ENCODE measurements around the gene JCAD. TPM values are rescaled to one million over a fixed set of nuclear protein-coding genes. Genes with fewer than 3 reads are reported as not detected.
"Not testable (repeated sequence)": the region's sequence is repeated elsewhere in the genome, so short reads cannot be mapped to it uniquely, and the experiment has no call there.

Gene JCAD
- polyA plus RNA-seq, 1 donor from 2014 or later: 2.3 TPM

GRCh38 chr10:30103595-30104320 is 44.4 kb upstream of the JCAD start:
- H3K9me3 ChIP-seq (ENCODE audit: low read length): no peaks in the 10 kb centered on the region
- H3K4me3 ChIP-seq (ENCODE audit: low read length): no peak overlapping the region

GRCh38 chr10:30099706-30100105 is 40.3 kb upstream of the JCAD start:
- not testable (repeated sequence) for H3K27ac ChIP-seq (ENCODE audit: low read length); H3F3A ChIP-seq (ENCODE audit: insufficient read depth, low read length, poor library complexity, severe bottlenecking); H3K9me3 ChIP-seq (ENCODE audit: low read length); H2AFZ ChIP-seq (ENCODE audit: low read depth, low read length); H3K4me2 ChIP-seq (ENCODE audit: low read length); H4K20me1 ChIP-seq (ENCODE audit: insufficient read depth); H3K27me3 ChIP-seq (ENCODE audit: insufficient read depth, low read depth, low read length); H3K9me2 ChIP-seq (ENCODE audit: insufficient read depth, low read length); H3K79me2 ChIP-seq (replicated peaks; ENCODE audit: insufficient read depth, low read length); H3K4me3 ChIP-seq (ENCODE audit: low read length); H3K36me3 ChIP-seq (ENCODE audit: insufficient read depth, low read length); H3K9ac ChIP-seq (ENCODE audit: low read length)

More at GRCh38 chr10:30103595-30104320, 44.4 kb upstream of the JCAD start:
- H3K27me3 ChIP-seq (ENCODE audit: insufficient read depth, low read depth, low read length): no peaks in the 10 kb centered on the region
- H3K4me2 ChIP-seq (ENCODE audit: low read length): no peak overlapping the region
- no peak overlapping the region for H3K9ac ChIP-seq (ENCODE audit: low read length)
- no peak overlapping the region for H2AFZ ChIP-seq (ENCODE audit: low read depth, low read length)
- H4K20me1 ChIP-seq (ENCODE audit: insufficient read depth): no peaks in the 10 kb centered on the region
- TF ChIP-seq EP300 (conservative IDR thresholded peaks at IDR 0.05; ENCODE audit: poor library complexity, severe bottlenecking) (no peak), SMC3 (conservative IDR thresholded peaks at IDR 0.05; ENCODE audit: poor library complexity) (no peak), RAD21 (conservative IDR thresholded peaks at IDR 0.05) (no peak), REST (IDR thresholded peaks at IDR 0.05; ENCODE audit: borderline replicate concordance) (no peak), POLR2AphosphoS5 (IDR thresholded peaks at IDR 0.05) (no peak), CTCF (IDR thresholded peaks at IDR 0.05; ENCODE audit: poor library complexity, severe bottlenecking) (no peak), TAF1 (IDR thresholded peaks at IDR 0.05; ENCODE audit: low read depth) (no peak), MXI1 (conservative IDR thresholded peaks at IDR 0.05; ENCODE audit: poor library complexity, severe bottlenecking) (no peak), EZH2 (IDR thresholded peaks at IDR 0.05; ENCODE audit: borderline replicate concordance, insufficient read depth, low read length, poor library complexity, severe bottlenecking) (no peak)
- H3K27ac ChIP-seq (ENCODE audit: low read length): no peak overlapping the region
- no peaks in the 10 kb centered on the region for H3K36me3 ChIP-seq (ENCODE audit: insufficient read depth, low read length)
- no peaks in the 10 kb centered on the region for H3F3A ChIP-seq (ENCODE audit: insufficient read depth, low read length, poor library complexity, severe bottlenecking)
- H3K79me2 ChIP-seq (replicated peaks; ENCODE audit: insufficient read depth, low read length): no peaks in the 10 kb centered on the region
- H3K9me2 ChIP-seq (ENCODE audit: insufficient read depth, low read length): no peaks in the 10 kb centered on the region
